GM12891 (cell line): ENCODE data around the gene MGA.

Experiments used
- PAX5 ChIP-seq: IDR thresholded peaks from 2 replicates; pipeline ENCODE4 v1.6.1; 2011; ENCODE audit warnings: low read length, moderate library complexity, mild to moderate bottlenecking; ENCODE audit not compliant: insufficient read depth, severe bottlenecking
- POLR2A ChIP-seq: IDR thresholded peaks from 2 replicates; pipeline ENCODE4 v1.6.1; 2011; ENCODE audit warnings: low read depth, low read length, control low read depth
- POLR2AphosphoS5 ChIP-seq: IDR thresholded peaks from 2 replicates; pipeline ENCODE4 v1.6.1; 2011; ENCODE audit warnings: low read depth, low read length, control low read depth
- POU2F2 ChIP-seq: IDR thresholded peaks from 2 replicates; pipeline ENCODE4 v1.6.1; 2011; ENCODE audit warnings: low read depth, mild to moderate bottlenecking, control low read depth, low read length, moderate library complexity
- TAF1 ChIP-seq: IDR thresholded peaks from 2 replicates; pipeline ENCODE4 v1.6.1; 2011; ENCODE audit warnings: low read depth, low read length, control low read depth

- TF ChIP-seq POLR2A (no peak), TAF1 (no peak), POLR2AphosphoS5 (no peak), PAX5 (no peak), POU2F2 (no peak)
These were observed 117.3 kb downstream of the MGA start for GRCh38 chr15:41777421-41777973.
